ENCODE results near the gene HS1BP3. TPM values are rescaled to one million over a fixed set of nuclear protein-coding genes. Genes with fewer than 3 reads are reported as not detected.

HS1BP3 gene
- total and polyA plus RNA-seq, 2 of the 13 experiments (the other 11 are each of a cell fraction or from before 2014, with no cell fraction given): 15.2 to 22.0 TPM

DNA sequence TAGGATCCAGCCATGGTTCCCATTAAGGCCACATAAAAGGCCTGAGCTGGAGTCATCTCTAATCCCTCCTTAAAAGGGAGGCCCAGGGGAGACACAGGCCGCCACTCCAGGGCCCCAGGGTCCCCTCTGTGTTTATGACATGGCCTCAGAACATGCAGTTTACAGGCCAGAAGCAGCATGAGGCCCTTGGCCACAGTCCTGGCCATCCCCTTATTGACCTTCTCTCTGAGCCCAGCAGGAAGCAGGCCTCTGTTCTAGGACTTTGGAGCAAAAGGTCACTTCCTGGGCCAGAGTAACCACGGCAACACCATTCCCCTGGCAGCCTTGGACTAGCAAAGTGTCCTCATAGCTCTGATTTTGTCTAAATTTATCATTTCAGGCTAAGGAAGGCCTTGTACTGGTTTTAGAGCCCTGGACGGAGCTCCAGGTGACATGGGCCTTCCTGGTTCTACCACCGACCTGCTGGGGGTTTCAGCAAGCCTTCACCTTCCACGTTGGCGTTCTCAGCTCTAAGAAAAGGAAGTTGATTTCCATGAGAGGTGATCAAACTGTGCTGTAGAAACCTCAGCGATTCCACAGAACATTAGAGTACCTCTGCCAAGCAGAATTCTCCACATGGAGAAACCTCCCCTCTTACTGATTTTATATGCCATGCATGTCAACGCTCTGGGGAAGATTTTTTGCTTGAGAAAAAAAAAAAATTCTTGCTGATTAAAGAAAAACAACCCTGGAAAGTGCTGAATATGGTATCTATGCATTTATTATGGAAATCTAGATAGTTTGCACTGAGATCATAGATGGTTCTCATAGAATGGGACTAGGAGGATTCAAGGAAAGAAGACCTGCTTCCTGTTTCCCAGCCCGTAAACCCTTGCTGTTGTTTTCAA, 53.7 kb downstream of the HS1BP3 start (continued):
- TF ChIP-seq, protein P1, sequence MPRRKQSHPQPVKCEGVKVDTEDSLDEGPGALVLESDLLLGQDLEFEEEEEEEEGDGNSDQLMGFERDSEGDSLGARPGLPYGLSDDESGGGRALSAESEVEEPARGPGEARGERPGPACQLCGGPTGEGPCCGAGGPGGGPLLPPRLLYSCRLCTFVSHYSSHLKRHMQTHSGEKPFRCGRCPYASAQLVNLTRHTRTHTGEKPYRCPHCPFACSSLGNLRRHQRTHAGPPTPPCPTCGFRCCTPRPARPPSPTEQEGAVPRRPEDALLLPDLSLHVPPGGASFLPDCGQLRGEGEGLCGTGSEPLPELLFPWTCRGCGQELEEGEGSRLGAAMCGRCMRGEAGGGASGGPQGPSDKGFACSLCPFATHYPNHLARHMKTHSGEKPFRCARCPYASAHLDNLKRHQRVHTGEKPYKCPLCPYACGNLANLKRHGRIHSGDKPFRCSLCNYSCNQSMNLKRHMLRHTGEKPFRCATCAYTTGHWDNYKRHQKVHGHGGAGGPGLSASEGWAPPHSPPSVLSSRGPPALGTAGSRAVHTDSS (CRISPR knock-in tag; conservative IDR thresholded peaks at IDR 0.05): no peak
- TF ChIP-seq RXRA (CRISPR knock-in tag; IDR thresholded peaks at IDR 0.05): peak; percentile 99
- TF ChIP-seq ZNF614 (CRISPR knock-in tag; IDR thresholded peaks at IDR 0.05; ENCODE audit: borderline replicate concordance): peak; percentile 95
- peak; percentile 29 for TF ChIP-seq ZNF44 (CRISPR knock-in tag; IDR thresholded peaks at IDR 0.05)
- no peak for TF ChIP-seq ZNF530 (CRISPR knock-in tag; IDR thresholded peaks at IDR 0.05; ENCODE audit: low read depth)
- no peak; the same call in 1 of the 2 replicates for TF ChIP-seq NFYC (CRISPR knock-in tag; IDR thresholded peaks at IDR 0.05)
- TF ChIP-seq ZNF629 (CRISPR knock-in tag; conservative IDR thresholded peaks at IDR 0.05): peak; percentile 59
- TF ChIP-seq BORCS8-MEF2B (CRISPR knock-in tag; IDR thresholded peaks at IDR 0.05): peak; percentile 96
- peak; percentile 88 for TF ChIP-seq NAIF1 (CRISPR knock-in tag; IDR thresholded peaks at IDR 0.05; ENCODE audit: borderline replicate concordance)
- TF ChIP-seq, protein P2, sequence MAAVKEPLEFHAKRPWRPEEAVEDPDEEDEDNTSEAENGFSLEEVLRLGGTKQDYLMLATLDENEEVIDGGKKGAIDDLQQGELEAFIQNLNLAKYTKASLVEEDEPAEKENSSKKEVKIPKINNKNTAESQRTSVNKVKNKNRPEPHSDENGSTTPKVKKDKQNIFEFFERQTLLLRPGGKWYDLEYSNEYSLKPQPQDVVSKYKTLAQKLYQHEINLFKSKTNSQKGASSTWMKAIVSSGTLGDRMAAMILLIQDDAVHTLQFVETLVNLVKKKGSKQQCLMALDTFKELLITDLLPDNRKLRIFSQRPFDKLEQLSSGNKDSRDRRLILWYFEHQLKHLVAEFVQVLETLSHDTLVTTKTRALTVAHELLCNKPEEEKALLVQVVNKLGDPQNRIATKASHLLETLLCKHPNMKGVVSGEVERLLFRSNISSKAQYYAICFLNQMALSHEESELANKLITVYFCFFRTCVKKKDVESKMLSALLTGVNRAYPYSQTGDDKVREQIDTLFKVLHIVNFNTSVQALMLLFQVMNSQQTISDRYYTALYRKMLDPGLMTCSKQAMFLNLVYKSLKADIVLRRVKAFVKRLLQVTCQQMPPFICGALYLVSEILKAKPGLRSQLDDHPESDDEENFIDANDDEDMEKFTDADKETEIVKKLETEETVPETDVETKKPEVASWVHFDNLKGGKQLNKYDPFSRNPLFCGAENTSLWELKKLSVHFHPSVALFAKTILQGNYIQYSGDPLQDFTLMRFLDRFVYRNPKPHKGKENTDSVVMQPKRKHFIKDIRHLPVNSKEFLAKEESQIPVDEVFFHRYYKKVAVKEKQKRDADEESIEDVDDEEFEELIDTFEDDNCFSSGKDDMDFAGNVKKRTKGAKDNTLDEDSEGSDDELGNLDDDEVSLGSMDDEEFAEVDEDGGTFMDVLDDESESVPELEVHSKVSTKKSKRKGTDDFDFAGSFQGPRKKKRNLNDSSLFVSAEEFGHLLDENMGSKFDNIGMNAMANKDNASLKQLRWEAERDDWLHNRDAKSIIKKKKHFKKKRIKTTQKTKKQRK (IDR thresholded peaks at IDR 0.05; ENCODE audit: low read length): no peak
- TF ChIP-seq FOXM1 (CRISPR knock-in tag; IDR thresholded peaks at IDR 0.05): no peak
- peak; percentile 92 for TF ChIP-seq KAT8 (CRISPR knock-in tag; IDR thresholded peaks at IDR 0.05)
- TF ChIP-seq FOSL1 (CRISPR knock-in tag; IDR thresholded peaks at IDR 0.05; ENCODE audit: borderline replicate concordance): no peak; the same call in 1 of the 2 replicates
- TF ChIP-seq NR1H2 (CRISPR knock-in tag; IDR thresholded peaks at IDR 0.05; ENCODE audit: borderline replicate concordance, low read depth): no peak; the same call in 1 of the 2 replicates
- TF ChIP-seq, protein P3, sequence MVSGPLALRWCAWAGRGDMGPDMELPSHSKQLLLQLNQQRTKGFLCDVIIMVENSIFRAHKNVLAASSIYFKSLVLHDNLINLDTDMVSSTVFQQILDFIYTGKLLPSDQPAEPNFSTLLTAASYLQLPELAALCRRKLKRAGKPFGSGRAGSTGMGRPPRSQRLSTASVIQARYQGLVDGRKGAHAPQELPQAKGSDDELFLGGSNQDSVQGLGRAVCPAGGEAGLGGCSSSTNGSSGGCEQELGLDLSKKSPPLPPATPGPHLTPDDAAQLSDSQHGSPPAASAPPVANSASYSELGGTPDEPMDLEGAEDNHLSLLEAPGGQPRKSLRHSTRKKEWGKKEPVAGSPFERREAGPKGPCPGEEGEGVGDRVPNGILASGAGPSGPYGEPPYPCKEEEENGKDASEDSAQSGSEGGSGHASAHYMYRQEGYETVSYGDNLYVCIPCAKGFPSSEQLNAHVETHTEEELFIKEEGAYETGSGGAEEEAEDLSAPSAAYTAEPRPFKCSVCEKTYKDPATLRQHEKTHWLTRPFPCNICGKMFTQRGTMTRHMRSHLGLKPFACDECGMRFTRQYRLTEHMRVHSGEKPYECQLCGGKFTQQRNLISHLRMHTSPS (CRISPR knock-in tag; IDR thresholded peaks at IDR 0.05; ENCODE audit: low read depth): peak; percentile 68; the same call in 1 of the 2 replicates
- TF ChIP-seq YEATS2 (CRISPR knock-in tag; IDR thresholded peaks at IDR 0.05; ENCODE audit: borderline replicate concordance): peak; percentile 89
- no peak for TF ChIP-seq PLRG1 (conservative IDR thresholded peaks at IDR 0.05)
- TF ChIP-seq, protein P4, sequence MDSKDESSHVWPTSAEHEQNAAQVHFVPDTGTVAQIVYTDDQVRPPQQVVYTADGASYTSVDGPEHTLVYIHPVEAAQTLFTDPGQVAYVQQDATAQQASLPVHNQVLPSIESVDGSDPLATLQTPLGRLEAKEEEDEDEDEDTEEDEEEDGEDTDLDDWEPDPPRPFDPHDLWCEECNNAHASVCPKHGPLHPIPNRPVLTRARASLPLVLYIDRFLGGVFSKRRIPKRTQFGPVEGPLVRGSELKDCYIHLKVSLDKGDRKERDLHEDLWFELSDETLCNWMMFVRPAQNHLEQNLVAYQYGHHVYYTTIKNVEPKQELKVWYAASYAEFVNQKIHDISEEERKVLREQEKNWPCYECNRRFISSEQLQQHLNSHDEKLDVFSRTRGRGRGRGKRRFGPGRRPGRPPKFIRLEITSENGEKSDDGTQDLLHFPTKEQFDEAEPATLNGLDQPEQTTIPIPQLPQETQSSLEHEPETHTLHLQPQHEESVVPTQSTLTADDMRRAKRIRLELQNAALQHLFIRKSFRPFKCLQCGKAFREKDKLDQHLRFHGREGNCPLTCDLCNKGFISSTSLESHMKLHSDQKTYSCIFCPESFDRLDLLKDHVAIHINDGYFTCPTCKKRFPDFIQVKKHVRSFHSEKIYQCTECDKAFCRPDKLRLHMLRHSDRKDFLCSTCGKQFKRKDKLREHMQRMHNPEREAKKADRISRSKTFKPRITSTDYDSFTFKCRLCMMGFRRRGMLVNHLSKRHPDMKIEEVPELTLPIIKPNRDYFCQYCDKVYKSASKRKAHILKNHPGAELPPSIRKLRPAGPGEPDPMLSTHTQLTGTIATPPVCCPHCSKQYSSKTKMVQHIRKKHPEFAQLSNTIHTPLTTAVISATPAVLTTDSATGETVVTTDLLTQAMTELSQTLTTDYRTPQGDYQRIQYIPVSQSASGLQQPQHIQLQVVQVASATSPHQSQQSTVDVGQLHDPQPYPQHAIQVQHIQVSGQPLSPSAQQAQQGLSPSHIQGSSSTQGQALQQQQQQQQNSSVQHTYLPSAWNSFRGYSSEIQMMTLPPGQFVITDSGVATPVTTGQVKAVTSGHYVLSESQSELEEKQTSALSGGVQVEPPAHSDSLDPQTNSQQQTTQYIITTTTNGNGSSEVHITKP (CRISPR knock-in tag; IDR thresholded peaks at IDR 0.05; ENCODE audit: low read depth): peak; percentile 81

All from HepG2 (cell line).